IPS DF 19.7 (cell line): Measurements from ENCODE around the gene FBL.
"Not testable (repeated sequence)": the region's sequence is repeated elsewhere in the genome, so short reads cannot be mapped to it uniquely, and the experiment has no call there.

ENCODE experiments used
- DNase-seq: peaks from one replicate; pipeline ENCODE4 v3.0.0-alpha.2; 2013; ENCODE audit warnings: low read depth, low spot score

FBL gene

GRCh38 chr19:39845933-39846677 lies at the start of gene FBL:
TSS of gene FBL (minus strand) at chr19:39846379. CDS start at chr19:39846300, 79 bp downstream.
- no peak for DNase-seq

DNA sequence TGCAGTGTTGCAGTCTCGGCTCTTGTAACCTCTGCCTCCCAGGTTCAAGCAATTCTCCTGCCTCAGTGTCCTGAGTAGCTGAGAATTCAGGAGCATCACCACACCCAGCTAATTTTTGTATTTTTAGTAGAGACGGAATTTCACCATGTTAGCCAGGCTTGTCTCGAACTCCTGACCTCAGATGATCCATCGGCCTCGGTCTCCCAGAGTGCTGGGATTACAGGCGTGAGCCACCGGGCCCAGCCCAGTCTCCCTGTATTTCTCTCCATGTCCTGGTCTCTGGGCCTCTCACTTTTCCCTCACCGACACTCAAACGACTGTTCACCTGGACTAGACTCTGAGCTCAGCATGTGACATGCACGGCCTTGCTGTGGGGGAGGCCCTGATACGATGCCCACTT lies 48.9 kb upstream of the FBL start:
- not testable (repeated sequence) for DNase-seq

- DNase-seq, result not testable (repeated sequence)
Observed at GRCh38 chr19:39894236-39894606, 48.0 kb upstream of the FBL start.

DNA sequence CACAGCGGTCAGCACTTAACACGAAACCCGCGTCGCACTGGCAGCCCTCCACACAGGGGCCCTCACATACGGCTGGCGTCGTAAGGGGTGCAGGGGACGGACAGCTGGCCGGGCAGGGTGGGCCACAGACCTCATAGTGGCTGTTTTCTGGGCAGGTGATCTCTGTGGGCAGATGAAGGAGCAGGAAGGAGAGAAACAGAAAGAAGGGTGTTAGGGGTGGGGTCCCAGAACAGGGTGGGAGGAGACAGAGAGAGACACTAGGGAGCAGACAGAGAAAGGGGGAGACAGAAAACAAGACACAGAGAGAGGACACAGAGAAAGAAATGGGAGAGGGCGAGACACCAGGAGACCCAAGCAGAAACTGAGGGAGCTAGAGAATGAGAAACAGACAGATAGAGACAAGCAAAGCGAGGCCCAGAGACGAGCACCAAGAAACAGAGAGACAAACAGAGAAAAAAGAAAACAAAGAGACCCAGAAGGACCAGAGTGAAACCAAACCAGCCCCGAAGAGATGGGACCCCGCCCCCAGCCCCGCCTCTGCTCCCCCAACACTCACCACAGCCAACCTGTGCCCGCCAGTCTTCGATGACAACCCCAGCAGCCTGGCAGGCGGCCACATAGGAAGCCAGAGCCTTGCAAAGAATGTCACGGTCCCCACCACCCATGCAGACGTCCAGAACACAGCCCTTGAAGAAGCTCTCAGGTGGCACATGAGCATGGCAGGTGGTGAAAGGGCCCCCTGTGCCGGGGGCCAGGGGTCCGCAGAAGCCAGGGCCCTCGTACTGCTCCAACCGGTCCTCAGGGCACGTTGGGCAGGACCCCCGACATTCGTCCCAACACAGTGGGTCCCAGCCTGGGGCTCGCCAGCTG lies 47.4 kb upstream of the FBL start:
- not testable (repeated sequence) for DNase-seq

GRCh38 chr19:39892506-39892902 lies 46.3 kb upstream of the FBL start:
- DNase-seq, result not testable (repeated sequence)

GRCh38 chr19:39891660-39892505 lies 45.7 kb upstream of the FBL start:
- DNase-seq, result not testable (repeated sequence)

GRCh38 chr19:39890755-39891551 lies 44.8 kb upstream of the FBL start:
- DNase-seq, result no peak

DNA sequence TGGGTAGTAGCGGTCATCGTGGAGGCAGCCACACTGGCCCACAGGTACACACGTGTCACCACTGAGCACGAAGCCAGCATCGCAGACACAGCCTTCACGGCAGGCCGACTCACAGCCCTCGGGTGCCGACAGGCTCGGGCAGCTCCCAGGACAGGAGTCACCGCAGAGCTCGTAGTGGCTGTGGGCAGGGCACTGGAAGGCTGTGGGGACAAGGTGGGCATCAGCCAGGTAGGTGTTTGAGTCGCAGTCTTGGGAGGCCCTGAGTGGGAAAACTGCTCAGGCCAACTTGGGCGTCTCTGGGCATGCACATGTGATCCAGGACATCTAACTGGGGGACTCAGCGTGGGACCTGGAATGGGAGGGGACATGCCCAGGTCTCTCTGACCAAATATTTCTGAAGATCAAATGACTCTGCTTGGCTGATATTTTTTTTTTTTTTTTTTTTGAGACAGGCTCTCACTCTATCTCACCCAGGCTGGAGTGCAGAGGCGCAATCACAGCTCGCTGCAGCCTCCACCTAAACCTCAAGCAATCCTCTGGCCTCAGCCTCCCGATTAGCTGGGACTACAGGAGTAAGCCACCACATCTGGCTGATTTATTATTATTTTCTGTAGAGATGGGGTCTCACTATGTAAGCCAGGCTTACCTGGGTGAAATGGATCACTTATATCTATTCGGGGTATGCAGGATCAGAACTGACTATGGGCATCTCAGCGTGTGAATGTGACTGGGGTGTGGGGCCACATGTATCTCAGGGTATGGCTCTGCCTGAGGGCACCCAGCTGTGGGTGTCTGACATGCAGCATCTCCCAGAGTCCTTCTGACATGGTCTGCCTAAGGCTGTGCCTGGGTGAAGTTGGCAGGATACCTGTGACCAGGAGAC lies 43.9 kb upstream of the FBL start:
- not testable (repeated sequence) for DNase-seq

GRCh38 chr19:39887456-39887951 lies 41.3 kb upstream of the FBL start:
- DNase-seq, result not testable (repeated sequence)

- DNase-seq, result not testable (repeated sequence)
Observed at GRCh38 chr19:39885821-39886554, 39.8 kb upstream of the FBL start.

- DNase-seq, result not testable (repeated sequence)
Observed at GRCh38 chr19:39884721-39885120, 38.5 kb upstream of the FBL start.

- DNase-seq, result not testable (repeated sequence)
Observed at GRCh38 chr19:39882645-39883044, 36.5 kb upstream of the FBL start.

DNA sequence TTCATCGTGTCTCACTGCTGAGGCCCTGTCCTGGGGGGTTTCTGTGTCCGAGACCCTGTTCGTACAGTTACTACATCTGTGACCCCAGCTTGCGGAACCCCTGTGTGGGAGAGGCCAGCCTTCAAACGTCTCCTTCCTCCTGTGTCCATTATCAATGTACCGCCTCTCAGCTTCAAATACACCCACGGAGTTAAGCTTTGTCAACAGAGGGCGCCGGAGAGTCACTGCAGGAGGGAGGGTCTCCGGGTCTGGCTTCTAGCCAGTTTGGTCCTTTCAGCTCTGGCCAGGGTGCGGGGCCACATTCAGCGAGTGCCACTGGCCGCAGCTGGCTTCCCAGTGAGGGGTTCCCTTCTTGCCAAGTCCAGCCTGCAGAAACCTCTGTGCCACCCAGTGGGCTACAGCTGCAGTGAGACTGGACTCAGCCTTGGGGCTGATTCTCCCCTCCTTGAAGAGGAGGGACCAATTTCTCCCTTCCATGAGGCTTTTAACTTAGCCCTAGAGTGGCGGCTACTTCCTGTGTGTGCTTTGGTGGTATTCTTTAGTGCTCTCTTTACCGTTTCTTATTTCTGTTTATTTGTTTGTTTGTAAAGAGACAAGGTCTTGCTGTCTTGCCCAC lies 35.4 kb upstream of the FBL start:
- DNase-seq, result not testable (repeated sequence)

- not testable (repeated sequence) for DNase-seq
Observed at GRCh38 chr19:39880241-39880640, 34.1 kb upstream of the FBL start.

DNA sequence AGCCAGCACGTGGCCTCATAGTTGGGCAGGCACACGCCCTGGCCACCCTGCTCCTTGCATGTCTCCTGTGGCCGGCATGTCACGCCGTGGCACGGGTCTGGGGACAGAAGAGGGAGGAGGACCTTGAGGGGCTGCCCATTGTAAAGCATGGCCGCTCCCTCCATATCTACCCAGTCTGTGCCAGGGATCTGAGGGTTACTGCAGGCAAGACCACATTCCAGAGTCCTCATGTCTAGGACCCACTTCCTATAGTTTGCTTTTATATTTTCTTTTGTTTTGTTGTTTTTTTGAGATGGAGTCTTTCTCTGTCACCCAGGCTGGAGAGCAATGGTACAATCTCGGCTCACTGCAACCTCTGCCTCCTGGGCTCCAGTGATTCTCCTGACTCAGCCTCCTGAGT lies 33.6 kb upstream of the FBL start:
- DNase-seq, result not testable (repeated sequence)

DNA sequence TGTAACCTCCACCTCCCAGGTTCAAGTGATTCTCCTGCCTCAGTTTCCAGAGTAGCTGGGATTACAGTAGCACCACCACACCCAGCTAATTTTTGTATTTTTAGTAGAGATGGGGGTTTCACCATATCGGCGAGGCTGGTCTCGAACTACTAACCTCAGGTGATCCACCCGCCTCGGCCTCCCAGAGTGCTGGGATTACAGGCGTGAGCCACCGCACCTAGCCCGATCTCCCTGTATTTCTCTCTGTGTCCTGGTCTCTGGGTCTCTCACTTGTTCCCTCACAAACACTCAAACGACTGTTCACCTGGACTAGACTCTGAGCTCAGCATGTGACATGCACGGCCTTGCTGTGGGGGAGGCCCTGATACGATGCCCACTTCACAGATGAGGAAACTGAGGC lies 32.7 kb upstream of the FBL start:
- not testable (repeated sequence) for DNase-seq

- no peak for DNase-seq
Observed at GRCh38 chr19:39878398-39878797, 32.2 kb upstream of the FBL start.

GRCh38 chr19:39877982-39878381 lies 31.8 kb upstream of the FBL start:
- DNase-seq, result not testable (repeated sequence)

- not testable (repeated sequence) for DNase-seq
Observed at GRCh38 chr19:39877488-39877887, 31.3 kb upstream of the FBL start.
